ENCODE results near the gene SLC25A34. TPM values are rescaled to one million over a fixed set of nuclear protein-coding genes. Genes with fewer than 3 reads are reported as not detected.

SLC25A34 gene
- total RNA-seq, 1 donor from 2014 or later: 1.7 TPM

GRCh38 chr1:15714406-15715136 lies 21.5 kb upstream of the SLC25A34 start:
- no peak for DNase-seq

DNA sequence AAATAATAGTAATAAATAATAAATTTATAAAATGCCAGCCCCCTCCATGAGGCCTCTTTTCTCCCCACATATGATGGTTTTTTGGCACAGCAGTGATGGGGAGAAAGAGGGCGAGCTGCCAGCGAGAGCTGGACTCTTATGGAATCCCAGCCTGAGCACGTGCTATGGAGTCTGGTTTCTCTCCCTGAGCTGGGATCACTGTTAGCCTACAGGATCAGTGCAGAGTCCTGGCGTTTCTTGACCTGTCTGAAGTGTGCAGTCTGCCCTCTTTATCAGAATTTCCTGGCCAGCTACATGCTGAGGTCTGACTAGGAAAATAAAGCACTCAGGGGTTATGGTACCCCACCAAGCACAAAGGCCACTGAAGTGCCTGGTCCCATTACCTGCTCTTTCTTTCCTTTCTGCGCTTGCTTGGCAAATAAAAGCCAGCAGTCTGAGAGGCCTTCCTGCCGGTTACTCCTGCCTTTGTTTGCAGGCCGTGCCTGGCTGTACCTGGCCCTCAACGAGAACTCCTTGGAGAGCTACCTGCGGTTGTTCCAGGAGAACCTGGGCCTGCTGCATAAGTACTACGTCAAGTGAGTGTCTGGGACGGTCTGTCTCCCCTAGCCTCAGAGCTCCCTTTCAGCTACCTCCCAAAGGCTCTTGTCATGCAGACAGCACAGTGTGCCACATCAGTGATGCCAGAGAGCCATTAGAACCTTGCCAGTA lies 18.5 kb upstream of the SLC25A34 start:
- no peak for DNase-seq

DNA sequence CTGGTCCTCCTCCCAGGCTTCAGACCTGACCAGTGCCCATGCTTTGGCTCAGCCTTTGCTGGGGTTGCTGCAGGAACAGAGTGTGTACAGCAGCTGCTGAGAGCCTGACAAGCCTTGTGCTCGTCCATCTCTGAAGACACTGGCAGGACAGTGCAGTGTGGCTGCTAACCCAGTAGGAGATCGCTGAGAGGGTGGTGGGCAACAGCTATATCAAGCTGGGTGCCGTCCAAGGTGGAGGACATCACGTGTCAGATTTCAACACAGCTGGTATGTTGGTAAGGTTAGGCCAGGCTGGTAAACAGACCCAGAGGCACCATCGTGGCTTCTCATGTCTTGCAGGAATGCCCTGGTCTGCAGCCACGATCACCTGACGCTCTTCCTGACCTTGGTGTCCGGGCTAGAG lies 17.9 kb upstream of the SLC25A34 start:
- no peak for DNase-seq

- DNase-seq: no peak
Observed at GRCh38 chr1:15719381-15720120, 16.5 kb upstream of the SLC25A34 start.

DNA sequence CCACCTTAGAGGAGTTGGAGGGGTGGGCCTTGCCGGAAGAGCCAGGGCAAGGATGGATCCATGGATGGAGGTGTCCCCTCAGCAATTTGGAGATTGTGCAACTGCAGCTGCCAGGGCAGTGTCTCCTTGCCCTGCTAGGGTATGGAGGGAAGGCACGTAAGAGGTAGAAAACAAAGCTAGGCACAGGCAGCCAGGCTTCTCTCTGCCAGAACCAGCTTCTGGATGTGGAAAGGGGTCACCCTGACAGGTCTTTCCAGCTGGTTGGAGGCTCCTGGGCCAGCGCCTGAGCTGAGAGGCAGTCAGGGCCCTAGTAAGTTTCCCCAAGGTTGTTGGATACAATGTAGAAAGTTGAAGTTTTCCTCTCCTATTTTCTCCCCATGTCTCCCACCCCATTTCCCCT lies 15.2 kb upstream of the SLC25A34 start:
- no peak for DNase-seq

GRCh38 chr1:15722411-15722810 lies 13.6 kb upstream of the SLC25A34 start:
- DNase-seq: no peak

DNA sequence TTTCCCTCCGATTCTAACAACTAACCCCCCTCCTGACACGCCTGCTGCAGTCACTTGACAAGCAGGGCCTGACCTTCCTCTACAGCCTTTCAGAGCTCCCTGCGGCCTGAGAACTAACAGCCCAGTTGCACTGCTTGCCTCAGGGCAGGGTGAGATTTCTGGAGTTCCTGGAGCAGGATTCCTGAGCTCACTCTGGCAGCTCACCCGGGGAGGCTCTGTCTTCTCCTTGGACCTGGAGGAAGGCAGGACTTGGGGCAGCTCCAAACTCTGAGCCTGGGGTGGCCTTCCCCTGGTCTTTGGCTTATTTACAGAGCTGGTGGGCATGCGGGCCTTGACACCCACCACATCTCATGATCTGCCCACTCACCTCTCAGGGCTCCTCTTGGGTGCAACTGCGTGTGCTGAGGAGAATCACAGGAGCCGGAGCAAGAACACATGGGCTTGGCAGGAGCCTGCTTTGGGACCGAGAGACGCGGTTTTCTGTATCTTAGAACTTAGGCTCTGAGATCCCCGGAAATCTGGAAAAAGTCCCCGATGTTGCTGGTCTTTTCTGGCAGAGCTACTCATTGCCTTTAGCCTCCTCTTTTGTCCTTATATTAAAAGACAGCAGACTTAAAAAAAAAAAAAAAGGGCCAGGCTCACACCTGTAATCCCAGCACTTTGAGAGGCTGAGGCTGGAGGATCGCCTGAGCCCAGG lies 13.1 kb upstream of the SLC25A34 start:
- DNase-seq: no peak

GRCh38 chr1:15723631-15724246 lies 12.3 kb upstream of the SLC25A34 start:
- no peak for DNase-seq

GRCh38 chr1:15724949-15725880 lies 10.8 kb upstream of the SLC25A34 start:
- no peak for DNase-seq

DNA sequence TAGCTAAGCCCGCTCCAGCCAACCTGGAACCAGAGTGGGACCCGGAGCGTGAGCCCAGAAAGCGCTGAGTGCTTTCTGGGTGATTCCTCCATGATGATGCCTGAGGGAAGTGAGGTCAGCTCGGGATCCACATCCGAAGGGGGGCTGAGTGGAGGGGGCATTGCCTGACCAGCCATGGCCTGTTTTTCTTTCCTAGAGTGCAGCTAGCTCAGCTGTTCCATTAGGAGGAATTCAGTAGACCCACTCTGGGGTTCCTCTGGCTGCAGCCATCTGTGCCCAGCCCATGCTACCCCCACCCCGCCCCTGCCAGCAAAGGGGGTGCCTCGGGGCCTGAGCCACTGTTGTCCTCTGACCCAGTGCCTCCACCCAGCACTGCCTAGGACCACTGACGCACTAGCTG lies 9.6 kb upstream of the SLC25A34 start:
- no peak for DNase-seq

DNA sequence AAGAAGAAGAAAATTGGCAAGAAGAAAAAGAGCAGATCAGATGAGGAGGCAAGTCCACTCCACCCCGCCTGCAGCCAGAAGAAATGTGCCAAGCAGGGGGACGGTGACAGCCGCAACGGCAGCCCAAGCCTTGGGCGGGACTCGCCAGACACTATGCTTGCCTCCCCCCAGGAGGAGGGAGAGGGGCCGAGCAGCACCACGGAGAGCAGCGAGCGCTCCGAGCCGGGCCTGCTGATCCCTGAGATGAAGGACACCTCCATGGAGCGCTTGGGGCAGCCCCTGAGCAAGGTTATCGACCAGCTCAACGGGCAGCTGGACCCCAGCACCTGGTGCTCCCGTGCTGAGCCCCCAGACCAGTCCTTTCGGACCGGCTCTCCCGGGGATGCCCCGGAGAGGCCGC lies 9.0 kb upstream of the SLC25A34 start:
- no peak for DNase-seq

GRCh38 chr1:15727424-15727823 lies 8.6 kb upstream of the SLC25A34 start:
- no peak for DNase-seq

DNA sequence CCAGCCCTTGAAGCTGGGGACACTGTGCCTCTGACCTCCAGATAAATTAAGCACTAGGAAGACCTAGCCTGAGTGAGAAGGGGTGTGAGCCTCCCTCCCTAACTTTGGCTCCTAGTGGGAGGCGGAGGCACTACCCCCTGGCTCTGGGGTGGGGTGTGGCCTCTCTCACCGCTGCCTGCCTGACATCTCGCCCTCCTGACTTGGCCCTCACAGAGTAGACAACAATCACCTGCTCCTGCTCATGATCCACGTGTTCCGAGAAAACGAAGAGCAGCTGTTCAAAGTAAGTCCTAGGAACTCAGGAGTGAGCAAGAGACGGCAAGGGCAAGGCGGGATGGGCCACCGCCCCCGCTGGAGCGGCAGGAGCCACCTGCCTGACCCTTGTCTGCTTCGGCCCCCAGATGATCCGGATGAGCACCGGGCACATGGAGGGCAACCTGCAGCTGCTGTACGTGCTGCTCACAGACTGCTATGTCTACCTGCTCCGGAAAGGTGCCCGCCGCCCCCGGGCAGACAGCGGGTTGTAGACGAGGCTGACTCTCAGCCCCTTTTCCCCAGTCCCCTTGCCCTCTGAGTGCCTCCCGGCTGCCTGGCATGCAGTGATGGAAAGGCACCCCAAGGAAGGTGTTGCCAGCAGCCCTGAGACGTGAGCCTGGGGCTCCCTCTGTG lies 8.1 kb upstream of the SLC25A34 start:
- no peak for DNase-seq

DNA sequence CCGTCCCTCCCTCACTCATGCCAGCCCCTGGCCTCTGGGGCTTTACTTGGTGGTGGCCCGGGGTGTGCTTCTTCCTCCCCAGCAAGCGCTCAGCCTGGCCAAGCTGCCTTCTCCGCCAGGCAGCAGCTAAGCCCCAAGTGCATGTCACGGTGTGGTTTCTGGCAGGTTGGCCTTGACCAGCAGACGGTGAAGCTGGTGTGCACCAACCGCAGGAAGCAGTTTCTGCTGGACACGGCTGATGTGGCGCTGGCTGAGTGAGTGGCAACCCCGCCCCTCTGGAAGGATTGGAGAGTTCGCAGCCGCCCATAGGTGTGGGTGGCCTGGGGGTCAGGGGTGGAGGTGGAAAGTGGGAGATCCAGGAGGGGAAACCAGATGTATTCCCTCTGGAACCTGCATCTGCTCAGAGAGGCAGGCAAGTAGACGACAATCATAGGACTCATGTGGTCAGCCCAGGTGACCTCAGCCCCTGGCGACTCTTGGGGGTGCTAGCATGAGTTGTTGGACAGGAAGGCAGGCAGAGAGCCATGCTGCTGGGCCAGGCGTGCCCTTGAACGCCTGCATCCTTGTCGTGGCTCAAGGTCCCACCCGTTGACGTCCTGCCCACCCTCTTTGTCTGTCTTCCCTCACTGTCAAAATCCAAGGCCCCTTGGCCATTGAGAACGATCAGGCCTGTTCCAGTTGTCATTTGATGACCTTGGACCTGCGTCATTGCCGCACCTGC lies 7.0 kb upstream of the SLC25A34 start:
- no peak for DNase-seq

GRCh38 chr1:15730423-15730822 lies 5.6 kb upstream of the SLC25A34 start:
- no peak for DNase-seq

GRCh38 chr1:15730936-15731335 lies 5.1 kb upstream of the SLC25A34 start:
- DNase-seq: no peak

GRCh38 chr1:15731735-15732685 lies 4.0 kb upstream of the SLC25A34 start:
- DNase-seq: no peak

- DNase-seq: no peak
Observed at GRCh38 chr1:15732686-15733081, 3.4 kb upstream of the SLC25A34 start.

DNA sequence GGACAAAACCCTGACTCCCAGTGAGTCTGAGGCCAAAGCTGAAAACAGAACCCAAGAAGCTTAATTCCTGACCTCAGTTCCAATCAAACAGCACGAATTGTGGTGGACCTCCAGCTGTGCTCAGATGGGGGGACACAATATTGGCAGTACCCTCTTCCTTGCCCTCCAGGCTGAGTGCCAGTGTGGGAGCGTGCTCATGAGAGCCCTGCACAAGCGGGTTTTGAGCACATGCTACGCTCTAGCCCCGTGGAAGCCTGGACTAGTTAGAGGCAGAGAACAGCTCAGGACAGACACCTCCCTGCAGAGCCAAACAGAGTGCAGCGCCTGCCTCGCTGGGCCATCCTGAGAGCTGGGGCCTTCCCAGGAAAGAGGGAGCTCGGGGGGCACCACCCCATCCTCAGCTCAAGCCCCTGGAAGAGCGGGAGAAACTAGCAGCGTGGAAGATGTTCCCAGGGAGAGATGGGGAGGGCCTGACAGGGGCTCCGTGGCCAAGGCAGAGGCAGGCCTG lies 2.8 kb upstream of the SLC25A34 start:
- DNase-seq: no peak
